Hematopoietic multipotent progenitor cell treated with erythropoietin and hydrocortisone succinate and interleukin-3 and kit ligand, for 17 days (in vitro differentiated cells): Measurements from ENCODE around the gene CNFN.

Source experiments
- DNase-seq: peaks from one replicate; pipeline ENCODE4 v3.0.0-alpha.2; 2015; ENCODE audit warnings: low spot score

Gene CNFN, protein sequence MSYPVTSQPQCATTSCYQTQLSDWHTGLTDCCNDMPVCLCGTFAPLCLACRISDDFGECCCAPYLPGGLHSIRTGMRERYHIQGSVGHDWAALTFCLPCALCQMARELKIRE

DNA sequence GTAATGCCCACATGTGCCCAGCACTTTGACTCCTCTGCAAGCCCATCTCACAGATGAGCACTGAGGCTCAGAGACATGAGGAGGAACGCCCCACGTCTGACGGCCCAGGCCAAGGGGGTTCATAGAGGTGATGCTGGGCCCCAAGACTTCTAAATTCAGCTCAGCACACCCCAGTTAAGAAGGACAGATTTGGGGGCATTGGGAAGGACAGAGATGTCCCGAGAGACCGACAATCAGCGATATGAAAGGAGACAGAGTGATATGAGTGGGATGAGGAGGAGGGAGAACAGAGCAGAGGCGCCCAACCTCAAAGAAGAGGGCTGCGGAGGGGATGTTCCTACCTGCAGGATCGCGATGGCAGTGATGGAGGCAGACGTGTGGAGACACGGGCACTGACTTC, at the start of gene CNFN:
CNFN (minus strand) TSS at position 399 of the 400 bp plus-strand sequence. CDS start 1,260 bp downstream, outside the sequence.
- DNase-seq = no peak

DNA sequence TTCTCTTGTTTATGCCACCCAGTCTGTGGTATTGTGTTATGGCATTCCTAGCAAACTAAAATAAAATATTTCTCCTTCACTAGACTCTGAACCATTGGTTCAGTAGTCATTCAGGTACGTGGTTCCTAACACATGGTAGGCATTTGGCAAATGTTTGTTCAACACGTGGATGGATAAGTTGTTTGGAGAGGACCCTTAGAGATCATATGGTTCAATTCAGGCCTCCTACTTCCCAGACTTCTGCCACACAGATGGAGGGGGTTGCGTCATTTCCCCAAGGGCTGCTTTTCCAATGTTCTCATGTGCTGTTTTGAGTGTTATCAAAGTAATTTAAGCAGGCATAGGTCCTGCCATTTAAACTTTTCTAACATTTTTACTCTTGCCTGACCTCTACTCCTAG, 45.9 kb upstream of the CNFN start:
- DNase-seq = no peak

DNA sequence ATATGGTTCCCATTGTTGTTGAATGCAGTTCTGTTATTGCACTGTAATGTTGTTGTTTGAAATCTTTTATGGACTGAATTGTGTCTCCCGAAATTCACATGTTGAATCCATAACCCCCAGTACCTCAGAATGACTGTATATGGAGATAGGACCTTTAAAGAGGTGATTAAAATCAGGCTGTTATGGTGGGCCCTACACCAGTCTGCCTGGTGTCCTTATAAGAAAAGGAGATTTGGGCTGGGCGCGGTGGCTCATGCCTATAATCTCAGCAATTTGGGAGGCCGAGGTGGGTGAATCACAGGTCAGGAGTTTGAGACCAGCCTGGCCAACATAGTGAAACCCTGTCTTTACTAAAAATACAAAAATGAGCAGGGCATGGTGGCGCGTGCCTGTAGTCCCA, 45.2 kb upstream of the CNFN start:
- no peak for DNase-seq

DNA sequence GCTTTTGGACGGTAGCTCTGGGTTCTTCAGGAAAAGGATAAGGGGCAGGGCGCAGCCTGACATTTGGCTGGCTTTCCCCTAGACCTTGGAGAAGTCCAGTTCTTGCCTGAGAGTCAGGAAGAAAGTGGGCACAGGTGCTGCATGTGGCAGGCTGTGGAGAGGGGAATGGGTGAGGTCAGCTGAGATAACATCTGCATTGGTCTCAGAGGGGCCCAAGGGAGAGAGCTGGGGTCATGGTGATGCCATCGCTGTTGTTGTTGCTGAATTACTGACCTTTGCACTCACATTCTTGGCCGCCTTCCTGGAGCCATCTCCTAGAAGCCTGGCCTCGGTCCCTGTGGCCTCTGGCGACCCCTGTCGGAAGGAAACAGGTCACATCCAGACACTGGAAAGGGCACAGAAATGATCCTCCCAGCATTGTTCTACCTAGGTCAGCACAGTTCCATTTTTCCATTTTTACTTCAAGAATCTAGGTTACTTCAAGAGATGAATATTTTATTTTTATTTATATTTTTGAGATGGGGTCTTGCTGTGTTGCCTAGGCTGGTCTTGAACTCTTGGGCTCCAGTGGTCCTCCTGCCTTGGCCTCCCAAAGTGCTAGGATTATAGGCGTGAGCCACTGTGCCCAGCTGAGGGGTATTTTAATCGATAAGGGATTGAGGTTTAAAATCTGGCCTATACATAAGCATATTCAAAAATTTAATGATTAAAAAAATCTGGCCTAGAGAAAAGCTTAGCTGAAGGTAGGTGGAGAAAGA, 43.6 kb upstream of the CNFN start:
- DNase-seq = peak; percentile 68

DNA sequence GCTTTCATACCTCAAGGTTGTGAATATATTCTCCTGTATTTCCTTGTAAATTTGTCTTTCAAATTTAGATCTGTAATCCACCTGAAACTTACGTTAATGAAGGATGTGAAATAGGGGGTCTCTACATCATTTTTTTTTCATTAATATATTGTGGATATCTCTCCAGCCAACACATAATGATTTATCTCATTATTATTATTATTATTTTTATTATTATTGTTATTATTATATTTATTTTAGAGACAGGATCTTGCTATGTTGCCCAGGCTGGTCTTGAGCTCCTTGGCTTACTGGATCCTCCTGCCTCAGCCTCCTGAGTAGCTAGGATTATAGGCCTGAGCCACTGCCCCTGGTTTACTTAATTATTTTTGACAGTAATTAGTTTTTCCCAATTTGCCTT, 41.4 kb upstream of the CNFN start:
- no peak for DNase-seq

DNA sequence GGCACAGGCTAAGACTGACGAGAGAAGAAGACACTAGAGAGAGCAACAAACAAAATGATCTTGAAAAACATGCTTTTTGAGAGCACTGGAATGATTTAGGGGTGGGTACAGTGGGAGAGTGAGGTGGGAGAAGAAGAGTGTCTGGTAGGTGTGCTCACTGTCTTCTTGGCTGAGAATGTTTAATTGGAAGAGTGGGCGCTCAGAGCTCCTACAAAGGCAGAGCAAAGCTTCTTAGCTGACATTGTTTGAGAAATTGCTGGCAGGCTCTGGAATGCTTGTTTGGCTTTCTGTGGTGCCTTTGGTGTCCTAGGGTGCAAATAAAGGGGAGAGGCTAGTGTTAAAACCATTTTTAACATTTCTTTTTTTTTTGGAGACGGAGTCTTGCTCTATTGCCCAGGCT, 38.6 kb upstream of the CNFN start:
- no peak for DNase-seq

DNA sequence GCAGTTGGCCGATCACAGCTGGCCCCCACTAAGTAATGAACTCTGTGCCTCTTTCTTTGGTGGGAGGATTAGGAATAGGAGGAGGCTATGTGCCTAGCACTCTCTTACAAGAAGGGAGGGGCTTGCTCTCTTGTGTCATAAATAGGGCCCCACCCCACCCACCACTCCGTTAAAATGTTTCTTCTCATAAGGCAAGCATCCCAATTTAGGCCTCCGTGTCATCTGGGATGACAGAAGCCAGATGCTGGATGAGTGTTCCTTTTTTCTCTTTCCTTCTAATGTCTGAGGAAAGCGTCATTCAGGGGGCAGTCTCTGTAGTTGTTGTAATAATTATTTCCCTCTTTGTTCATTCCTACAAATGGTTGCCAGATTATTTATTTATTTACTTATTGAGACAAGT, 37.2 kb upstream of the CNFN start, which contains the start of gene LIPE:
LIPE (minus strand) TSS at position 76 of the 400 bp plus-strand sequence. CDS start 239 bp downstream, outside the sequence.
- no peak for DNase-seq

DNA sequence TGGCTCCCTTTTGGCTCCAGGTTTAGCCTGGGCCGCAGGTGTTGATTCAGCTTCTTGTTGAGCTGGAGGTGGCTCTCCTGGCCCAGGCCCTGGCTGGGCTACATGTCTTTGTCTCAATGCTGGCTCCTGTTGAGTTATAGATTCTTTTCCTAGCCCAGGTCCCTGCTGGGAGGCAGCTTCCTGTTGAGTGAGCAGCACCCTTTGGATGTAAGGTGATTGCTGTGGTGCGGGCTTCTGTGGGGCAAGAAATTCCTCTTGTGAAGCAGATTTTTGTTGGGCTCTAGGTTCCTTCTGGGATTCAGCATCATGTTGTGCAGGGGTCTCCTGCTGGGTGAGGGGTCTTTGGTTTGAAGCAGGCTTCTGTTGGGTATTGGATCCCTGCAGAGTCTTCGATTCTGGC, 36.5 kb upstream of the CNFN start:
- DNase-seq = no peak

DNA sequence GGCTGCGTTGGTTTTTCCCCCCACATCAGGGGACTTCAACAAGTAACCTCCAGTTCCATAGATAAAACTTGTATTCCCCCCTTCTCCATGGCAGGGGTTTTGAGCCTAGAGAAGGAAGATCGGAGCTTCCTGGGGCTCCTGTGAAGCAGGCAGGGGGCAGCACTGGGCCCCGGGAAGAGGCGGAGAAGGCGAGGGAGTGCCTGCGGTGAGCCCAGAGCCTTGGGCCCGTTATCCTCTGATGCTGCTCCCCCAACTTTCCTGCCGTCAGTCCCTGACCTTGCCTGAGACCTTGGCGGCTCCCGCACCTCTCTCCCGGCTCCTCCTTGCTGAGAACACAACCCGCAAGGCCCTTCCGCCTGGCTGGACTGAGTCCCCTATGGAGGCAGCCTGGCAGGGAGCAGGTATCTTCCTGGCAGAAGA, 34.6 kb upstream of the CNFN start:
- no peak for DNase-seq

DNA sequence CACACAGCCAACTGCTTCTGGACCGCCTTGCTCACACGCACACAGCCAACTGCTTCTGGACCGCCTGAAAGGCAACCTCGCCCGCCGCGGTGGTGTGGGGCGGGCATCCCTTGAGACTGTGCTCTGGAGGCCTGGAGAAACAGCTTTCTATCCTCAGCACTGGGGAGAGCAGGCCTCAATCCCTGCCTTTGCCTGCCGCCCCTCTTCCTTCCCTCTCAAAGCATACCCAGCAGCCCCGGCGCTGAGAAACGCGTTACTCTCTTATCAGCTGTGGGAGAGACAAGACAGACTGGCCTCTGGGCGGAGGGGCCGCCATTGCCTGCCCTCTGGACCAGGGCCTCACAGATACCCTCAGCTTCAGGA, 34.2 kb upstream of the CNFN start:
- no peak for DNase-seq

DNA sequence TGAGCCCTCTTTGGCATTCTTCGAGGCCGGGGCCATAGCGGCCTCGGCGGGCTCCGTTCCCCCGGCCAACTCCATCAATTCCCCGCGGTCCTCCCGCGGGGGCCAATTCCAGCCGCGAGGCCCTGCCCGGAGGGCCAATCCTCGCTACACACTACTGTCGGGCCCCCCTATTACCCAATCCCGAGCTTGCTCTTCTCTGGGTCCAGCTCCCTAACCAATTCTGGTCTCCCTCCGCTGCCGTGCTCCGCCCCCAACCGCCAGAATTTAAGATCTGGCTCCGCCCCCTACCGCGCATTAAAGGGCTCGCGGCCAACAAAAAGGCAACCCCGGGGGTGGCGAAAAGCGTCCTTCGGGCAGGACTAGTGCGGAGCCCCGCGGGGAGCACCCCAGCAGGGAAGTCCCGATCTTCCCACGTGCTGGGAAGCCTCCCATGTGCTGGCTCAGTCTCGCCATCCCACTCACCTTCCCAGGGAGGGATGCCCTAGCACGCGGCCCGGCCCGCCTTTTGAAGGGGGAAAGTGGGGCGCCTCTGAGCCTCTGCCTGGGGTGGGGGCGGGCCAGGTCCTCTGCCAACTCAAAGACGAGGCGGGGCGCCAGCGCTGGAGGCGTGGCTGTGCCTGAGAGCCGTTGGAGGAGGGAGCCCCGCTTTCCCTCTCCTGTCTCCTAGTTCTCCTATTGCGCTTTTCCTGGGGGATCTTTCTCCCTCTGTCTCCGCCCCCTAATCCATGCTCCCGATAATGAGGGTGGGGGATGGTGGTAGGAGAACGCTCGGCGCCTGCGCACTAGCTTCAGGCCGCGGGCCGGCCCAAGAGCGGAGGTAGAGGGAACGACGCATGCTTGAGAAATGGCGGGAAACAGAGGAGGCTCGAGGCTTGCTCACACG, 33.6 kb upstream of the CNFN start:
- peak; percentile 77 for DNase-seq

DNA sequence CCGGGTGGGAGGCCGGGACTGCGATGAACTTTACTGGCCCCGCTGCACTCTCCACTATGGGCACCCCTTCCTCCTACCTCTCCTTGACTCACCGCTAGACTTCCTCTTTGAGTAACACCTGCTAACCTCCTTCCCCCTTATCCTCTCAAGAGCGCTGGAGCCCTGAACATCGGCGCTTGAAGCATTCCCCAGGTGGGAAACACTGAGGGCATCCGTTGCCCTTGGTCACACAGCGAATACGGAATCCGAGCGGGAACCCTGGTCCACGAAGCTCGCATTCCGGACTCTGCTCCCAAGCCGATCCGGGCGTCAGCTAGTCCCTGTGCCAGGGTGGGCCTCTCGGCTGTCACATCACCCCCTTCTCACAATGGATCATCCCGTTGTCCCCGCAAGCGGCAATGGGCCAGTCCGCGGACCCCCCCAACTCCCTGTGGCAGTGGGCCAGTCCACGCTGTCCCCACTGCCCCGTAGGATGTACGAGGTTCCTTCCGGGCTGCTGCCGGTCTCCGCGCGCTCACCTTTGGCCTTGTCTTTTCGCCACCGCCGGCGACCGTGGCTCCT, 32.9 kb upstream of the CNFN start:
- no peak for DNase-seq

DNA sequence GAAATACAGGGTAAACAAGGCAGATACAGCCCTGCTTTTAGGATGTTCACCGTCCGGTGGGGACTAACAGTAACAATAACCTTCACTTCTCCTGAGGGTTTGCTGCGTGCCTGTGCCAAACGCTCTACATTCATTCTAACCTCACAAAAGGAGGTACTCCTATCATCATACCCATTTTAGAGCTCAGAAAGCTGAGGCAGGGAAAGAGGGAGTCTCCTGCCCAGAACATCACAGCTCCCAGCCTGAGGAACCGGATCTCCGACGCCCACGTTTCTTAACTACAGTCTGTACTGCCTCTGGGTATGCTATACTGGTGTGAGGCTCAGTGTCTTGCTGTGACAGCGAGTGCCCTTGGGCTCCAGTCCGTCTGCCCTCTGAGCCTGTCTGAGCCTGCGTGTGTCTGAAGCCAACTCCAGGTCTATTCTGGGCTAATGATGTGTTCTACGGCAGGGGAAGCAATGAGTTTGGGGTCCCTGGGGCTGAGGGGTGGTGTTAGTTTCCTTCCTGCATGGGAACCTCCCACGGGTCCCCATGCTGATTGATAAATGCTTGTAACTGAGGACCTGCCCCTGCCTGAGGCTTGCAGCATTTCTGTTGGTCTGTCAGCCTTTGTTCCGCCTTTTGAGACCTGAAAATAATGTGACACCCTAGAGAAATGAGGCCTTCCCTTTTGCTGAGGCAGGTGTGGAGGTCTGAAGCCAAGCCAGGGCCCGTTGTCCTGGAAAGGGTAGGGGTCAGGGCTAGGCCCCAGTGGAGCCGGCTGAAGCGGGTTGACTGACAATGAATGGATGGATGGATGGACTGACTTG, 32.2 kb upstream of the CNFN start:
- no peak for DNase-seq

DNA sequence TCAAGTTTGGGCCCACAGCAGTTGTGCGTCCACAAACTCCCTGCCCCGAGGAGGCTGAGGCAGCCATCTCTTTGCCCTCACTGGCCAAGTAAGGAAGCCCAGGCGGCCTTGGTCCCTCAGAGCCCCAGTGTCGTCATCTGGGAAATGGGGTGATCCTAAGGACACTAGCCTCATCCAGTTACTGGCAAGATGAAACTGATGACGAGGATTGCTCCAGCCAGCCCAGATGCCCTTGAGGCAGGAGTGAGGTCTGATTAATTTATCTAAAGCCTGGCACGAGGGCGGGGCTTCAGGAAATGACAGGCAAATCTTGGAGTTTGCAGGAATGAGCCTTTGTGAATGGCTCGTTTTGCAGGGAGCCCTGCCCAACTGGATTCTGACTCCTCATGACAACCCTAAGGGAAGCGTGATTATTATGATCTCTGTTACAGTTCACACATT, 31.5 kb upstream of the CNFN start:
- DNase-seq = no peak

DNA sequence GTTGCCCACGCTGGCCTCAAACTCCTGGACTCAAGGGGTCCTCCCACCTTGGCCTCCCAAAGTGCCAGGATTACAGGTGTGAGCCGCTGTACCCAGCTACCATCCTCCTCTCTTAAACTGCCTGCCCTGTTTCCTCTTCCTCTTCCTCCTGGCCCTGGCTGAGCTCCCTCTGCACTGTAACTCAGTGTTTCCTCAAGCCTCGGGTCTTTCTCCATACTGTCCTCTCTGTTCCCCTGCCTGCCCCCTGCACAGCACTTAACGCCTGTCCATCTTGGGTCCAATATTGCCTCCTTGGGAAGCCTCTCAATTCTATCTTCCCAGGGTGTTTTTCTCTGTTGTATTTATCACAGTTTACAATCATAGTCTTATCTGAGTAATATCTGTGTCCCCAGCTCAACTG, 31.0 kb upstream of the CNFN start:
- no peak for DNase-seq

DNA sequence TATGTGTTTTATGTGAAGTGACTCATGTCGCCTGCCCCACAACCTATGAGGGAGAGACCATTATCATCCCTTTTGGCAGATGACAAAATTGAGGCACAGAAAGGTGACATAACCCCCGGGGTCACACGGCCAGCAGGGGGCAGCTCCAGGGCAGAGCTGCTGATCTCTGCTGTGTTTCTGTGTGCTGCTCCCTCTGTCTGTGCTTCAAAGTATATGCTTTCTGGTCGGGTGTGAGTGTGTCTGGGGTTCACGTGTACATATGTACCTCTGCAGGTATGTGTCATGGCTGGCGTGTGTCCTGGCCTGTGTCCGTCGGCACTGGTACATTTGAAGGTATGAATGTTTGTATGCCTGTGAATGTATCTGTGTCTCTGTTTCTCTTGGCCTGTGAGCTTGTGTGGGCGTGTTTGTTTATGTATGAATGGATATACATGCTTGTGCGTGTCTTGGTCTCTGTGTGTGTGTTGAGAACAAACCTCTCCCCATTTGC, 30.0 kb upstream of the CNFN start:
- peak; percentile 66 for DNase-seq

DNA sequence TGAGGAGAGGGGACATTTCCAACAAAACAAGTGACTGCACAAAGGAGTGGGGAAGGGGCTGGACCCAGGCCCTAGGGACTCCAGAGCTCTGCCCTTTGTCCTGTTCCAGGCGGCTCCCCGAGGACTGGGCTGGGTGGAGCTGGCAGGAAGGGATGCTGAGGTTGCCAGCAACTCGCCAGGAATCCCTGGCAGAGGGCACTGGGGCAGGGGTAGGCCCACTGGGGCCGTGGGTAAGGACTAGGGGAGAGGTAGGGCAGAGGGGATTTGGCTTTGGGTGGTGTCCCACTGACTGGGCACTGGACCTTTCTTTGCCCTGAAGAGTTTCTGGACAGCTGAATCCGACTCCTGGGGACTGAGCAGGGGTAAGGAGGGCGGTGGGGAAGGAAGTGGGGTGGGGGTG, 29.2 kb upstream of the CNFN start:
- DNase-seq = no peak

DNA sequence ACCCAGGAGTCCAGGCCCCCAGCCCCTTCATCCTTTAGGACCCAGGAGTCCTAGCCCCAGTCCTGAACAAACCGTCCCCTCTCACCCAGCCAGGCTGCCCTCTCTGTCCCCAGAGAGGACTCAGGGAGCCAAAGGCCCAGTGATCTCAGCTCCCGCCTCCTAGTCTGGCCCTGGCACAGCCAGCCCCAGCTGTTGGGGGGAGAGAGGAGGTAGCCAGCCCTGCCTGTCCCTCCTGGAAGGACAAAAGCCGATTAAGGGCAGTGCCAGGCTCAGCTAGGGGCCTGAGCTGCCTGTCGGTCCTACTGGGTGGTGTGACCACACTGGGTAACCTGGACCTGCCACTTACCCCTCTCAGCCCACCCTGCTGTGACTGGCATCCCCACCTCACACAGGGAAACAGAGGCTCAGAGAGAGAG, 22.6 kb upstream of the CNFN start:
- DNase-seq = no peak

DNA sequence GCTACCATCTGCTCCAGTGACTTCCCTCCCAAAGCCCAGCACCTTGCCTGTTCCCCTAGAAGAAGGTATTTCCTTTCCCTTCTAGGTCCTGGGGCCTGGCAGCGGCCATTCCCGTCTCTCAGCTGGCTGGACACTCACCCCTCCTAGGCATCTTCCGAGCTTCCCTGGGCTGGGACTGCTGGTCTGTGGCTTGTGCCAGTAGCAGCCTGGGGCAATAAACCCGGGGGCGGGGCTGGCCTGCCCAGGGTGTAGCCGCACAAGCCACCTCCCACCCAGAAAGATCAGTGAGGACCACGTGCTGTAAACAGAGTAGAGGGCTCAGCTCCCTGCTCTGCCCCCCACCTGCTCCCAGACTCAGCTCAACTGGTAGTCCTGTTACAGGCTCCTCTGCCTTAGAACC, 22.1 kb upstream of the CNFN start:
- no peak for DNase-seq

DNA sequence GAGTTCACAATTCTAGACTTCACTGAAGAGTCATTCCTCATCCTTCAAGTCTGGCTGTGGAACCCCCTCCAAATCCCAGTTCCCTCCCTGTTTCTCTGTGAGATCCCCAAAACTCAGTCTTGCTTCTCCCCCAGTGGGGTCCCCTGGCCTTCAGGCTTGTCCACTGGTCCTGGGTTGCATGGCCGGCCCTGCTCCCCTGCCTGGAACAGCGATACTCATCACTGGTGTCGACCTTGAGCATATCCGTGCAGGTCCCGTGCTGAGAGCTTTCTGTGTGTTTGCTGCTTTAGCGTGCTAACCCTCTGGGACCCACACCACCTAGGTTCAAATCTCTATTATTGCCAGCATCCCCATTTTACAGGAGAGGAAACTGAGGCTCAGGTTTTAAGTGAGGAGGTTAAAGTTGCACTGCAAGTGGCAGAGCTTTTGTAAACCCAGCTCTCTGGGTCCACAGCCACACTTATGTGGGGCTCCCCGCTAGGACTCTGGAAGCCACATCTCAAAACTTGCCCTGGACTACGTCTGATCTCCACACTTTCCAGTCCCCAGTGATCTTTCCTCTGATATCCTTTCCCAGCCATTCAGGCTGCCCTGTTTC, 21.6 kb upstream of the CNFN start:
- DNase-seq = no peak

DNA sequence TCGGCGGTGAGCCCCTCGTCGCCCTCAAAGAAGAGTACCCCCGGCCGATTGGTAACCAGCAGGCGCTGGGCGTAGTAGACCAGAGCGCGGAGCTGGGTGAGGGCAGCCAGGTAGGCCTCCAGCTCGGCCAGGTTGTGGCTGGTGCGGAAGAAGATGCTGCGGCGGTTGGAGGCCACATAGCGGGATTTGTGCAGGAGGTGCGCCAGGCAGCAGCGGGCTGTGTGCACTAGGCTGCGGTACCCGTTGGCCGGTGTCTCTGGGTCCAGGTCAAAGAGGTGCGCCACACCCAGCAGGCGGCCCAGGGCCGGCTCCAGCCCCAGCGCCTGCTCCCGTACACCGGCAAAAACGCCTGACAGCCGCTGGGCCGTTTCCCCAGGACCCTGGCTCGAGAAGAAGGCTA, 20.3 kb upstream of the CNFN start:
- DNase-seq = no peak
